Stimulated activated CD4-positive, alpha-beta T cell treated with anti-CD3 and anti-CD28 coated beads, Interleukin-1b, Interleukin-23, amount 100 ng/mL, for 24 hours (primary cell): Measurements from ENCODE around the gene TTC7B.

Experiments used
- DNase-seq, 4 experiments: peaks; one replicate each; pipeline ENCODE4 v3.0.0-alpha.2; 2020; ENCODE audit warnings: low read depth in 4 of 4, low spot score in 1 of 4

TTC7B gene

DNA sequence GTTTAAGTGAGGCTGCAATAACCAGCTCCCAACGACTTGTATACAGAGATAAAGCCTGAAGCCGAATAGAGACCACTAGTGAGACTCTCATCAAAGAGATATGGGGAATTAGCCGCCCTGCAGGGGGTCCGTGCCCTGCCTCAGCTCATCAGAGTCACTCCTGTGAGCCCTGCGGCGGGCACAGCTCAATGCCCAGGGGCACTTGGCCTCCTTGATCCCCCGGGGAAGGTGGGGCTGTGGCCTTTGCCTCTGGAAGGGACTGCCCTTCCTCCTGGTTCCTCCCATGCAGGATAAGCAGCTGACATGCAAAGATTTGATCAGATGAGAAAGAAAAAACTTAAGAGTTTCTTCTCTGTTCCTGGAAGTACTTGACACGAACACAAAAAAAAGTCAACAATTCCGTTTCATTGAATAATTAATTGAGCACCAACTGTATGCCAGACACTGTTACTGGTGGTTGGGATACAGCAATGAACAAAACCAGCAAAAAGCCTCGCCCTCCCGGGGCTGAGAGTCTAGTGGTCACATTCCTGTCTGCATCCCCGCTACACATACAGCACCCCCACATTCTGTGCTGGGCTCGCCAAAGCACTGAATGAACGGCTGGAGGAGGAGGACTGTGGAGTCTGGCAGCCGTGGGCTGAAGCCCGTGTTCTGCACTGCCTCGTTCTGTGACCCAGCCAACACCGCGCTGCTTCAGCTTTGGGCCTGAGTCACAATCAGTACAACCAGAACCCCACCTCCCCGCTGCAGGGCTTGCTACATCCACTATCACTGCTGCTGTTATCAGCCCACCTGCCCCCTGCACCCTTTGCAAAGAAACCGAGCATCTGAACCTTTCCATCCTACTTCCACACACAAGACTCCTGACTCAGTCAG lies 10.3 kb downstream of the TTC7B start:
- no peak for DNase-seq

DNA sequence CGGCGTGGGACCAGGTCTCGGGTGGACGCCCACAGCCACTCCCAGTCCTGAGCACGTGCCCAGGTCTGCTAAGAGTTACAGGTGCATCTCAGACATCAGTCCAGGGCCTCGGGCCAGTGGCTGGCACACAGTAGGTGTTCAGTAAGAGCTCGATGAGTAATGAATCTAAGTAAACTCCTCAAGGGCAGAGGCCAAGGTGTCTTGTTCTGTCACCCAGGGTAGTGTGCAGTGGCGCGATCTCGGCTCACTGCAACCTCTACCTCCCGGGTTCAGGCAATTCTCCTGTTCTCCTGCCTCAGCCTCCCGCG lies 11.2 kb downstream of the TTC7B start:
- no peak for DNase-seq

DNA sequence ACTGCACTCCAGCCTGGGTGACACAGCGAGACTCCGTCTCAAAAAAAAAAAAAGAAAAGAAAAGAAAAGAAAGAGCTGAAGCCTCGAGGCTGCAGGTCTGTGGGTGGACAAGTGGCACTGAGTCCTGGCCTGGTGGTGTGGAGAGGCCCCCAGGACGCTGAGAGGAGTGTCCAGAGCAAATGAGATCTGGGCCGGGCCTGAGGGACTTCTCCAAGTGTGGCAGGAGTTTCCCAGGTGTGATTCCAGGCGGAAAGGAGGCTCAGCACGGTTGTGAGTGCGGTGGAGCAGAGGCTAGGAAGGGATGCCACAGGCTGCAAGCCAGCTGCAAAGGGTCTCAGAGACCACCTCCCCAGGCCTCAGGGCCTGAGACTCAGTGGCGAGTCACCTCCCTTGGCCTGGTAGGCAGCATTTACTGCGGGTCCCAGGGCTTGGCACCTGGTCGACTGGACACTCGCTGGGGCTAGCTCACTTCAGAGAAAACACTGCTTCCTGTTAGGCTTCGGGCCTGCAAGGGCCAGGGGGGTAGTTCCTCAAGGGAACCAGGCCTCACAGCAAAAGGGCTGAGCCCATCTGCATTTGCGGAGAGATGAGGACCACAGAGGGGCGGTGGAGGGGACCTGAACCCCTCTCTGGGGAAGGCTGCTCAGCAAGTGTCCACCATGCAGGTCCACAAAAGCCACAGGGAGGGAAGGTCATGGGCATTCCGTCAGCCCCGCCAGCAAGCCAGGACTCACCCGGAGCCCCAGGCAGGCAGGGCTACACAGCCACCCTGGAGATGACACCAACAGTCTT lies 11.7 kb downstream of the TTC7B start:
- no peak for DNase-seq

DNA sequence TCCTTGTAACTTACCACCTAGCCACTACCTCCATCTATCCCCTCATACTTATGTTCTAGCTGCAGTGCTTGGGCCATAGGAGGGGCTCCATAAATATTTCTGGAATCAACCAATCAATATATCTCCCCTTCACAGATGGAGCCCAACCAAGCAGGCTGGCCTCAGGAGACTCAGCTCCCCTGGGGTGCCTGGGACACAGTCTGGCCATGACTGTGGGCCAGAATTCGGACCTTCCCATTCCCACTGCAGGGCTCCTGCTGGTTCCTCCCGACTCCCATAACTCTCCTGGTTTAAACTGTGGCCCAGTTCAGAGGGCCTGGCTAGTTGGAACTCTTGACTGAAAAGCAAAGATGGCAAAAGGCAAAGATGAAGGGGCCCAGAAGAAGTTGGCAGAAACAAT lies 13.0 kb downstream of the TTC7B start:
- DNase-seq, result no peak

DNA sequence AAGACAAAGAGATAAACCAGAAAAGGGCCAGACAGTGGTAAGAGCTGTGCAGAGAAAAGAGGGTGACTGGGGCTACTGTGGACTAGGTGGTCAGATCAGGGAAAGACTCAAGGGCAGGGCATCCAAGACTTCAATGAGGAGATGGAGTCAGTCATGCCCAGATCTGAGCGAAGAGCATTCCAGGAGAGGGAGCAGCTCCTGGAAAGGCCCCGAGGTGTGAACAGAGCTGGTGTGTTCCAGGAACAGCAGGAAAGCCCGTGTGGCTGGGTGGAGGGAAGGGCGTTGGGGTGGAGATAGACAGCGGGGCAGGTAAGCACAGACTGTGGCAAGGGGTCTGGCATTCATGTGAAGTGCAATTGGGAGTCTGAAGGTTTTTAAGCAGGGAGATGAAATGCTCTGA lies 16.8 kb downstream of the TTC7B start:
- no peak for DNase-seq

DNA sequence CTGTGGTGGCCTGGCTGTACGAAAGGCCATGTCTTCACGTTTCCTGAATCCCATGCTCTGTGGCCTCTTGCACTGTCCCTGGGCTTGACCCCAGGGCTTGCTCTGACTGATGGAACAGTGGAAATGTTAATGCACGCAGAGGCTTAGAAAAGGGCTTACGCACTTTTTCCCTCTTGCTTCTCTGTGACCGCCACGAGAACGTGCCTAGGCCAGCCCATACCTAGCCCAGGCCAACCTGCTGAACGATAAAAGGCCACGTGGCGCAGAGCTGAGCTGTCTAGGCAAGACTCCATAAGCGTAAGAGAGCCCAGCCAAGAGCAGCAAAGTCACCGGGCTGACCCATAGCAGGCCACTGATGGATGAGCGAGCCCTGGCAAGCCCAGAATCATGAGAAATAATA lies 18.3 kb downstream of the TTC7B start:
- no peak for DNase-seq

DNA sequence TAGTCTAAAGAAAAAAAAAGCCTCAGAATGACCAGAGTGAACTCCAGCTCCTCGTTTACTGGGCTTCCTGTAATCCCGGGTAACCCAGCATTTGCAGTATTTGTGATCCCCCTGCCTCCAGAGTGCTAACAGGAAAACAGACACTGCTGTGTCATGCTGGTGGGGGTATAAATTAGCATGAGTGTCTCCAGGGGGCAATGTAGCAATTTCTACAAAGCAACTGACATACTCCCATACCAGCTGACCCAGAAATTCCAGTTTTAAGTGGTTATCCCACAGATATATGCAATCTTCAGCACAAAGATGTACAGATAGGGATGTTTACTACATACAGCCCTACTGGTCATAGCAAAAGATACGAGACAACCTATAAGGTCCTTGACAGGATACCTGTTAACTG lies 18.8 kb downstream of the TTC7B start:
- DNase-seq, result no peak

DNA sequence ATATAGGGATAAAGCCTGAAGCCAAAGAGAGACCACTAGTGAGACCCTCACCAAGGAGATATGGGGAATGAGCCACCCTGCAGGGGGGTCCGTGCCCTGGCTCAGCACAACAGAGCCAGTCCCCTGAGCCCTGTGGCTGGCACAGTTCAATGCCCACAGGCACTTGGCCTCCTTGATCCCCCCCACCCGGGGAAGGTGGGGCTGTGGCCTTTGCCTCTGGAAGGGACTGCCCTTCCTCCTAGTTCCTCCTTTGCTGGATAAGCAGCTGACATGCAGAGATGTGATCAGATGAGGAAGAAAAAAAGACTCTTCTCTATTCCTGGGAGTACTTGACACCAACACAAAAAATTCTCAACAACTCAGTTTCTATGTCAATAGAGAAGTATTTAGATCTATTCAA lies 19.9 kb downstream of the TTC7B start:
- DNase-seq, result no peak

DNA sequence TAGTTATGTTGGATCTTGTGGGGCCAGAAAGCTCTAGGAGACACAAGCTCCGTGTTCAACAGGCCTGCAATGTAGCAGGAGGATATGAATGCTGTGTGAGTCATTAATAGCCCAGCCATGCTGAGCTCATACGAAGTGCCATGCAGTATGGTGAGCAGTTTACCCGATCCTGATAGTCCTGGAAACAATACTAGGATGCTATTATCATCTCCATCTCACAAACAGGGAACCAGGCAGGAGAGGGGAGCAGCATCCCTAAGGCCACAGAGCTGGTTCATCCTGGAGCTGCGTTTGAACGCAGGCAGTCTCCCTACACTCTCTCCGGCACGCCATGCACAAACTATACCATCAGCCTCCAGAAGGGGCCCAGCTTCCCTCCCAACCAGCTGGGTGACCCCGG lies 20.5 kb downstream of the TTC7B start:
- no peak for DNase-seq

DNA sequence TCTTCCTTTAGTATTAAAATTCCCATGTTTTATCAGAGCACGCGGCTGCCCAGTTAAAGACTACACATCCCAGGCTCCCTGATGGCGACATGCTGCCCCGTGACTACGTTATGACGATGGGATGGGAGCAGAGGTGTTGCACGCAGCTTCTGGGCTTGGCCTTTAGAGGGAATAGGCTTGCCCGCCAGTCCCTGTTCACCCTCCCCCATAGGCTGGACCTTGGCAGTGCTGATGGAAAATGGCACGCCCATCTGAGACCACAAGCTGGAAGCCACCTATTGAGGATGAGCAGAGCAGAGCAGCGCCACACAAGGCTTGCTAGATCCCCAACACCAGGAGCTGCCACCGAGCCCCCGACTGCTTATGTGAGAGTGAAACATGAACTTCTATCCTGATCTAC lies 24.7 kb downstream of the TTC7B start:
- no peak for DNase-seq

DNA sequence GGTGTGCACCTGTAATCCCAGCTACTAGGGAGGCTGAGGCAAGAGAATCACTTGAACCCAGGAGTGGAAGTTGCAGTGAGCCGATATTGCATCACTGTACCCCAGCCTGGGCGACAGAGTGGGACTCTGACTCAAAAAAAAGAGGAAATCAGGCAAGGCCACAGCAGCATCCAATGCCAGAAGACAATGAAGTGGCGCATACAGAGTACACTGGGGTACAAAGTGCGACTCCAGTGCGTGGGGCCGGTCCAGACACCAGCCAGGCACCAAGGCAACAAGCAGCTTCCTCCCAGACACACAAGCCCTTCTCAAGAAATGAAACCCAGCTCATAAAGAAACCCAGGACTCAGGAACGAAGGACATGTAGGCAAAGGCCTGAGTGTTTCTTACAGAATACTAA lies 28.2 kb downstream of the TTC7B start:
- DNase-seq, result no peak

DNA sequence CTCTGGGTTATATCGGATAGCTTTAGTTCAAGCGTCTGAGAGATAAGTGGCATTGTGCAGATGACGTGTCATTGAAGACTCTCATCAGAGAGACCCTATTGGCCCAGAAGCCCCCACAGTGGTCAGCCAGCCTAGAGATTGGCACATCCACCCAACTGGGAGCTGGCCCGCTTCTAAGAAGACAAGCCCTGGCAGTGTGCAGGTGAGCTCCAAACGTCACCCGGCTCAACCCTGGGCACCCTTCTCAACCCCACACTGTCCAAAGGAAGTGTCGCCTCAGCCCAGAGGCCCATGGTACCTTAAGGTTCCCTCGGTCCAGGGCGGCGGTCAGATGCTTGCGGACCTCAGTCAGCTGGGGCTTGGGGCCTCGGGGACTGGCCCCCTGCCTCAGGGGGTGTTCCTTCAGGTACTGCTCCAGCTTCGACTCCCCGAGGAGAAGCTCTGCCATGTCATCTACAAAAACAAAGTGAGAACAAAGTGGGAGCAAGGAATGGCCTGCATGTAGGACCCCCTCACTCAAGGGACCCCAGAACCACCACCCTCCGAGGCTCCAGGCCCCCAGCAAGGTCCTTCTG lies 30.3 kb downstream of the TTC7B start:
- DNase-seq, result no peak

DNA sequence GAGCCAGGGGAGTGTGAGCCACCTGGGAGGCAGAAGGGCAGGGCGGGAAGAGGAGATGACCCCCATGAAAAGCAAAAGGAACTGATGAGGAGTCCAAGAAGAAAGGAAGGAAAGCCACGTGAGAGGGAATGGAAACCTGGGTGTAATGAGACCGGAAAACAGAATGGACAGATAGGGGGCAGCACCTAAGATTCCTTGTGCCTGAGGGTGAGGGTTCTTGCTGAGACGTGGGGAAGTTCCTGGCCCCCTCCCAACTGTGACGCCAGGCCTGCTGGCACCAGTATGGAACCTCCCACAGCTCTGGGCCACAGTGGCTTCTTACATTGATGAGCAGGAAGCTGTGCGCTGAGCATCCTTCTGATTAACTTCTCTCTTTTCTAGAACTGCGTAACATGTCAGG lies 30.8 kb downstream of the TTC7B start:
- DNase-seq, result no peak

DNA sequence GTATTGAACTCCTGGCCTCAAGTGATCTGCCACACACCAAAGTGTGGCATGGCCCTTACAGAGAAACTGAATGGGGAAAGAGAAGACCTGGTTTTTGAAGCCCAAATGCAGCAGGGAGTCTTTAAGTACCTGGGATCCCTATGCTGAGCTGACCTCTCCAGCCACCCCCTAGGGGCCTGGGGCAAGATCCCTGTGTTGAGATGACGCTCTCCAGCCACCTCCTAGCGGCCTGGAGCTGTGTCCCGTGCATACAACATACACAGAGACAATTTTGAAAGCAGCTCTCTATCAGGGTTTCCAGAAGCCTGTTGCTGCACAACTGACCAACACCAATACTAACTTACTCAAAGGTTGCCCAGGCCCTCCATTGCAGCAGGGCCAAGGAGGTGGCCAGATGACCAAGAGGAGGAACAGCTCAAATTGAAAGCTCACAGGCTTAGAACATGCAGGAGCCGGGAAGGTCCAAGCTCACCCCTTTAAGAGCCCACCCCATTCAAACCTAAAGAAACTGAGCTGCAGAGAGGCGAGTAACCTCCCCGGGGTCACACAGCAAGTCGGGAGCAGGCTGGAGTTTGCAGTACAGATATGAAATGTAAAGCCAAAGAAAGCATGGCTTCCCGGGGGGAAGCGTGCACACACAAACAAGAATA lies 31.5 kb downstream of the TTC7B start:
- no peak for DNase-seq

DNA sequence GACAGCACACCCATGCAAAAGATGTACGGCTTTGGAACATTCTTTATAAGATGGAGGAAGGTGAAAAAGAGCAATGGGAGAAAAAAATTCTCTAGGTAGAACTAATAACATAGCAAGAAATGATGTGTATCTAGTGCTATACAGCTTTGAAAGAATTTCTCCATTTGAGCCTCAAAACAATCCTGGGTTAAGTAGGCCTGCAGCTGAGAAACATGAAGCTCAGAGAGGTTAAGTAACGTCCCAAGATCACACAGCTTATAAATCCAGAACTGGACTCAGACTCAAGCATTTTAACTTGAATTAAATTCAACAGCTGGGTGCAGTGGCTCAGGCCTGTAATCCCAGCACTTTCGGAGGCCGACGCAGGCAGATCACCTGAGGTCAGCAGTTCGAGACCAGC lies 32.9 kb downstream of the TTC7B start:
- DNase-seq, result no peak

DNA sequence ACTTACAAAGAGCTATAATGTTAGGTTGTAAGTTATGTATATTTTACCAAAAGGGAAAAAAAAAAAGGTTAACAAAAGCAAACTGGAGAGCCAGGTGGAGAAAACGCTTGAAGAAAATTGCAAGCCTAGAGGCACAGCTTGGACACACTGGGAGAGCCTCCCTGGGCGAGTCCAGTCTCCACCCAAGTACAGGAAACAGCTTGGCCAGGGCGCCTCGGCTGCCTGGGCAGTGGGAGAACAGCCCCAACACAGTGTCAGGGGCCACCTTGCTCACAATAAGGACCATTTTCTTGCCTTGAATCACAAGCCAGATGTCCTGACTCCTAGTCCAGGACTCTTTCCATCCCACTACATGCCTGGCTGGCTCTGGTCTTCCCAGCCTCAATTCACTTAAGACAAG lies 33.3 kb downstream of the TTC7B start:
- DNase-seq, result no peak

DNA sequence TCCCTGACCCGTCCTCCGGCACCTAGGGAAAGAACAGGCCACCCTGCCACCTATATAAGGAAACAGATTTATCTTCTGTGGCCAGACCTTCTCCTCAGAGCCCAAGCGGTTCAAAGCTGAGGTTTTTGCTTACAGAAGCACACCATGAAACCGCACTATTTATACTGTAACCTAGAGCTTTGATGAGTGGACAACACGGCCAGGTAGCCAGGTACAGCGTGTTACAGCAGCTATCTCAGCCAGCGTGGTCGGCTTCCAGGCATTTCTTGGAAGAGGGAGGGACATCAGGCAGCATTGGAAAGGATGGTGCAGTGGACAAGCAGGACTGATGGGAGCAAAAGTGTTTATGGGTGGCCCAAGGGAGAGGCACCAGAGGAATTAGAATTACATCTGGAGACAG lies 34.4 kb downstream of the TTC7B start:
- DNase-seq, result no peak

DNA sequence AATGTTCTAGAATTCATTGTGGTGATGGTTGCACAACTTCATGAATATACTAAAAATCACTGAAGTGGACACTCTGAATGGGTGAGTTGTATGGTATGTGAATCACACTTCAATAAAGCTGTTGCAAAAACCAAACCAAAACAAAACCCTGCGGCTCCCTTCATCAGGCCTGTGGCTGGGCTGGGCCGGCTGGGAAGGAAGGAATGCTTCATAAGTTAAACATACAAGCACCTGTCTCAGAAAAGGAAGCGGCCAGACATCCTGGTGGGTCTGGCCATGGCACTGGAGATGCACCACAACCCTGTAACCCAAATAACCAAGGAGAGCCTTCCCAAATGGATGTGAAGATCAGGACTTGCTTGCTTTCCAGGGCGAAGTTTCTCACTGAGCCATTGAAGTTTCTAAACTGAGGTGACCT lies 34.9 kb downstream of the TTC7B start:
- no peak for DNase-seq

DNA sequence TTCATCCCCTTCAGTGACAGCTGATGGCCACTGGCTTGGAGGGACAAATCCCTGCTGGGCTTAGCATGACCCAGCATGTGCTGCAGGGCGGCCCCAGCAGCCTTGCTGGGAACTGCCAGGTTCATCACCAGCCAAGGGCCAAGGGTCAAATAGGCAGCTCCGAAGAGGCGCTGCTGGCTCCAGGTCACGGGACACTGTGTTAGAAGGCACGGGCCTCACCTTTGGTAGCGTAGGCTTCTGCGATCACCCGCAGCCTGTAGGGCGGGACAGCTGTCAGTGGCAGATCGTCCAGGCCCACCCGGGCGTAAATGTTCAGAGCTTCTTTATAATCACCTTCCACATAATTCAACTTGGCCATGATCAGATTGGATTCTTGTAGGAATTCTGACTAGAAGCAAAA lies 35.7 kb downstream of the TTC7B start:
- no peak for DNase-seq

DNA sequence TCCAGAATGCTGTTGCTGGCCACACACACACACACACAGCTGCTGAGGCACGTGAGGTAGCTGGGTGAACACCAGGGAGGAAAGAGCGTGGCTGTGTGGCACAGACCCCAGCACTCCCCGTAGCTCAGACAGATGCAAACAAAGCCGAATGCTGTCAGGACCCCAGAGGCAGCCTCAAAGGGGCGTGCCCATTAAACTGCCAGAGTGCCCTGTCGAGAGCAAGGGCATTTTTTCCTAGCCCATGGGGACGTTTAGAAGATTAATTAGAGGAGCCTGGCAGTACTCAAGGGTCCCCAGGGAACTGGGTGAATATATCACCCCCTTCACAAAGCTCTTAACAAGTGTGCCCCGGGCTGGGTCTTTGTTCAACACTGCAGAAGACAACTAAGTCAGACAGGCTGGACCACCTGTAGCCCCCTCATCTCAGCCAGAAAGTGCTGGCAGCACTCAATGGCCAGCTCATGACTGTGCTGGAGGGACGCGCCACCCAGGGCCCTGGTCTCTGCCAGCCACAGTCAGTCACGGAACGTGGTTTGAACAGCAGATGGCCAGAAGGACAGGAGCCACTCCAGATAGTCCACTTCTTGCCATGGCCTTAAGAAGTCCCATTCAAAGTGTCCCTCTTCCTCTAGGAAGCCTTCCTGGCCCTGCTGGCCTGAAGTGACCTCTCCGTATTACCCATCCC lies 37.5 kb downstream of the TTC7B start:
- no peak for DNase-seq

DNA sequence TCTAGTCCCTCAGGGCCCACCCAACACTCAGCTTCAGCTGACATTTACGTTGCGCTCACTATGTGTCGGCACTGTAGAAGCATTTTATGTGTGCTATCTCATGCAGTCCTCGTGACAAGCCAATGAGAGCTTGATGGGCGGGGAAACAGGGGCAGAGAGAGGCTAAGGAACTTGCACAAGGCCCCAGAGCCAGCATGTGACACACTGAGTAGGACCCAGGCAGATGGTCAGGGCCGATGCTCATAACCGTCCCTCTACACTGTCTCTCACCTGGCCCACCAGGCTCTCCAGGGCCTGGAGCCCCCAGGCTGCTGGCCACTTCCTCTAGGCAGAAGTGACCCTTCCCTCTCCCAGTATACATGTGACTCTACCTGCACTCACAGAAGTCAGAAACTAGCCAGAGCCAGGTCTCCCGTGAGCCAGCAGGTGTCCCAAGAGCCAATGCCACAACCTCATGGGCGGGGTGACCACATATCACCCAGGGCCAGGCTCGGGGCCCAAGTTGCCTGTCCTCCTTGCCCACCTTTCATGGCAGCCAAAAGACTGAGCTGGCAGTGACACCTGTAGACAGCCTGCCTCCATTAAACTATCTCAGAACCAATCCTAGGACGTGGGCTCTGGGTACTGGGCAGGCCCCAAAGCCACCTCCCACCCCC lies 38.3 kb downstream of the TTC7B start:
- DNase-seq, result no peak
